ENCODE results near the gene SUSD2. TPM values are rescaled to one million over a fixed set of nuclear protein-coding genes. Genes with fewer than 3 reads are reported as not detected.
"Not testable (repeated sequence)": the region's sequence is repeated elsewhere in the genome, so short reads cannot be mapped to it uniquely, and the experiment has no call there.

Gene SUSD2
- polyA plus RNA-seq: 1 to 10 TPM in 1 of 2 donors, under 1 TPM in 1; 0.73 to 1.4 TPM

DNA sequence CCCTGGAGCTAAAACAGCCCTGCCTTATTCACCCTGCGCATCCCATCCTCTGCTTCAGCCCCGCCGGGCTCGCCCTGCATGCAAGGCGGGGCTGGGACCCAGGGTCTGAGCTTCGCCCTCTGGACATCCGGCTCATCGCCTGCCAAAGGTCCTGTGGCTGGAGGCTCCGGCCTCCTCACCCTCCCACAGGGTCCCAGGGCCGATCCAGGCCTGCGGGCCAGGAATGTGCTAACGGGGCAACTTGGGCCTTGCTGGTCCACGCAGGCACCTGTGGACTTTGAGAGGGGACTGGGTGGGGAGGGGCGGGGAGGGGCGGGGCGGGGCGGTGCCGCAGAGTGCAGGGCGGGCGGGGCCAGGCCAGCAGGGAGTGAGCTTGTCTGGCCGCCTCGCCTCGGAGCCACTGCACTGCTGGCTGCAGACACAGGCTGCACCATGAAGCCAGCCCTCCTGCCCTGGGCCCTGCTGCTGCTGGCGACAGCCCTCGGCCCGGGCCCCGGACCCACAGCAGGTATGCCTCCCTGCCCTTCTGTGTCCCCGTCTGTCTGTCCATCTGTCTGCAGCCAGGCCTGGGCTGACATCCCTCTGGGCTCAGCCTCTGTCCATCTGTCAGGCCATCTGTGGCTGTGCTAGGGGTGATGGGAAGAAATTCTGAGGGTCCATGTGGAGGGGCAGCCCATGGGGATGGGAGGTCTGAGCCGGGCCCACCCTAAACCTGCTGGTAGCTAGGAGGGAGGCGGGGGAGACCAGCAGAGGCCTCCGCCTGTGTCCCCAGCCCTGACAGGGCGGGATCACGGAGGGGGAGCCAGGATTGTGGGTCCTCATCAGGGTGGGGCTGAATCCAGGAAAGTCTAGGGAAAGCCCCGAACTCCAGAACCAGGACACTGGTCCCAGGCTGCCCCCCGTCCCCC is at the start of gene SUSD2:
Gene SUSD2, plus strand, starts transcription at position 400 of the 908 bp plus-strand sequence. Its CDS starts 33 bp downstream, at position 433.
- Histone ChIP-seq H3K9me3 (ENCODE audit: control insufficient read depth in 2 of 2, insufficient read depth in 1 of 2, low read depth in 1 of 2, low read length in 1 of 2) (no peaks in the 10 kb centered on the region), H3K27ac (ENCODE audit: low read depth in 2 of 2, low read length in 1 of 2) (peak within 1 kb of the TSS in 1 of 2 donors; percentile 27), H3K4me3 (ENCODE audit: low read depth in 1 of 2, low read length in 2 of 2) (no peak within 1 kb of the TSS), H3K36me3 (ENCODE audit: control insufficient read depth in 2 of 2, insufficient read depth in 2 of 2, low read length in 1 of 2) (peaks cover 0 to 14% of the 10 kb centered on the region in 2 donors), H3K4me1 (ENCODE audit: control insufficient read depth in 2 of 2, insufficient read depth in 2 of 2, low read length in 1 of 2) (peaks cover 7 to 15% of the 10 kb centered on the region in 2 donors), H3K27me3 (ENCODE audit: control insufficient read depth in 1 of 2, insufficient read depth in 2 of 2, low read length in 2 of 2) (no peaks in the 10 kb centered on the region)
- 48 to 54% methylated on average over 34 to 35 of the region's 35 CpGs for WGBS, 2 donors

DNA sequence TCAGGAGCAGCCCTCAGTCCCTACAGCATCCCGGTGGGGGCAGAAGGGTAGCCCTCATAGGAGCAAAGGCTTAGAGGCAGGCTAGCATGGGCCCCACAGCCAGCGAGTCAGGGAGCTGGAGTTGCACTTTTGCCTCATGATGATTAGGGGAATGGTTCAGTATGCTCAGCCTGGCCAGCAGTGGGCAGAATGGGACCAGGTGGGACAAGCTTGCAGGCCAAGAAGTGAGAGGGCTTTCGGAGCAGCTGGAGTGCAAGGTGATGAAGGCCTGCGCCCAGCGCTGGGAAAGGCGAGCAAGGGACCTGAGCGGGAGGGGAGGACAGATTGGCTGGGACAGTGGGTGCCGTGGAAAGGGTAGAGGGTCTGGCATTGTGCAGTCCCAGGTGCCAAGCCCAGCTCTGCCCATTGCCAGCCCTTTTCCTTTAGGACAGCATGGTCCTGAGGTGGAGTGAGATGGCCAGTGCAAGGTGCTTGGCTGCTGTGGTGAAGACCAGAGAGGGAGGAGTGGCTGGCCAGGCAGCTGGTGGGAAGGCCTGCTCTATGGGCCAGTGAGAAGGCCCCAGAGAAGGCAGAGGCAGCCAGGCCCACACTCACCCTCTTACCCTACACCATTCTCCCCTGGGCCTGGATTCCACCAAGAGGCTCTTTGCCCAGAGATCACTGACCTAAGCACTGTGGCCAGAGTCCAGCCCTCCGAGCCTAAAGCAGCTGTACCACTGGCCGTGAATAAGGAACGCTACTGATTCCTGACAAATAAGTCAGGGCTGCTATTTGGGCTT is 47.9 kb upstream of the SUSD2 start:
- peaks cover 0 to 24% of the 10 kb centered on the region in 2 donors for H3K36me3 ChIP-seq (ENCODE audit: control insufficient read depth in 2 of 2, insufficient read depth in 2 of 2, low read length in 1 of 2)

GRCh38 chr22:24134090-24134846 is 47.0 kb upstream of the SUSD2 start:
- H3K4me3 ChIP-seq (ENCODE audit: low read depth in 1 of 2, low read length in 2 of 2): no peak overlapping the region
- H3K4me1 ChIP-seq (ENCODE audit: control insufficient read depth in 2 of 2, insufficient read depth in 2 of 2, low read length in 1 of 2): no peaks in the 10 kb centered on the region
- 79 to 82% methylated on average over 22 of the region's 22 CpGs for WGBS, 2 donors
- peaks cover 0 to 16% of the 10 kb centered on the region in 2 donors for H3K36me3 ChIP-seq (ENCODE audit: control insufficient read depth in 2 of 2, insufficient read depth in 2 of 2, low read length in 1 of 2)
- H3K27ac ChIP-seq (ENCODE audit: low read depth in 2 of 2, low read length in 1 of 2): no peak overlapping the region
- H3K9me3 ChIP-seq (ENCODE audit: control insufficient read depth in 2 of 2, insufficient read depth in 1 of 2, low read depth in 1 of 2, low read length in 1 of 2): no peaks in the 10 kb centered on the region
- no peaks in the 10 kb centered on the region for H3K27me3 ChIP-seq (ENCODE audit: control insufficient read depth in 1 of 2, insufficient read depth in 2 of 2, low read length in 2 of 2)

More for the DNA sequence above, 47.9 kb upstream of the SUSD2 start:
- Histone ChIP-seq H3K4me3 (ENCODE audit: low read depth in 1 of 2, low read length in 2 of 2) (no peak overlapping the region), H3K4me1 (ENCODE audit: control insufficient read depth in 2 of 2, insufficient read depth in 2 of 2, low read length in 1 of 2) (no peaks in the 10 kb centered on the region), H3K9me3 (ENCODE audit: control insufficient read depth in 2 of 2, insufficient read depth in 1 of 2, low read depth in 1 of 2, low read length in 1 of 2) (no peaks in the 10 kb centered on the region), H3K27ac (ENCODE audit: low read depth in 2 of 2, low read length in 1 of 2) (no peak overlapping the region), H3K27me3 (ENCODE audit: control insufficient read depth in 1 of 2, insufficient read depth in 2 of 2, low read length in 2 of 2) (no peaks in the 10 kb centered on the region)
- WGBS, 2 donors: 89 to 93% methylated on average over 11 of the region's 11 CpGs

DNA sequence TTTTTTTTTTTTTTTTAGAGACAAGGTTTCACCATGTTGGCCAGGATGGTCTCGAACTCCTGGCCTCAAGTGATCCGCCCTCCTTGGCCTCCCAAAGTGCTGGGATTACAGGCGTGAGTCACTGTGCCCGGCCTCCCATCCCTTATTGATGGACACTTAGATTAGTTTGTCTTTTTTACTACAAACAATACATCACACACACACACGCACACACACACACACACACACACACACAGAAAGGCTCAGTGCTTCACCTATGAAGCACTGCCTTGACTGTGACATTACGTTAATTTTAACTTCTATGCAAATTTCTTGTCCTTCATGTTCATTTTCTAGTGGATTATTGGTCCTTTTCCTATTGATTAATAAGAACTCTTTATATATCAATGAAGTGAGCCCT is 44.8 kb upstream of the SUSD2 start:
- H3K27ac ChIP-seq (ENCODE audit: low read depth in 2 of 2, low read length in 1 of 2); H3K27me3 ChIP-seq (ENCODE audit: control insufficient read depth in 1 of 2, insufficient read depth in 2 of 2, low read length in 2 of 2); H3K4me3 ChIP-seq (ENCODE audit: low read depth in 1 of 2, low read length in 2 of 2); H3K4me1 ChIP-seq (ENCODE audit: control insufficient read depth in 2 of 2, insufficient read depth in 2 of 2, low read length in 1 of 2); H3K9me3 ChIP-seq (ENCODE audit: control insufficient read depth in 2 of 2, insufficient read depth in 1 of 2, low read depth in 1 of 2, low read length in 1 of 2): not testable (repeated sequence)
- WGBS, 2 donors: 91 to 92% methylated on average over 6 of the region's 6 CpGs
- H3K36me3 ChIP-seq (ENCODE audit: control insufficient read depth in 2 of 2, insufficient read depth in 2 of 2, low read length in 1 of 2): peaks cover 0 to 17% of the 10 kb centered on the region in 2 donors

- H3K27me3 ChIP-seq (ENCODE audit: control insufficient read depth in 1 of 2, insufficient read depth in 2 of 2, low read length in 2 of 2): no peaks in the 10 kb centered on the region
- peaks cover 5 to 9% of the 10 kb centered on the region in 2 donors for H3K4me1 ChIP-seq (ENCODE audit: control insufficient read depth in 2 of 2, insufficient read depth in 2 of 2, low read length in 1 of 2)
- no peaks in the 10 kb centered on the region for H3K9me3 ChIP-seq (ENCODE audit: control insufficient read depth in 2 of 2, insufficient read depth in 1 of 2, low read depth in 1 of 2, low read length in 1 of 2)
- WGBS, 2 donors: 44 to 55% methylated on average over 2 of the region's 2 CpGs
- H3K36me3 ChIP-seq (ENCODE audit: control insufficient read depth in 2 of 2, insufficient read depth in 2 of 2, low read length in 1 of 2): peaks cover 0 to 19% of the 10 kb centered on the region in 2 donors
- peak overlapping the region in 1 of 2 donors; percentile 0 for H3K27ac ChIP-seq (ENCODE audit: low read depth in 2 of 2, low read length in 1 of 2)
- H3K4me3 ChIP-seq (ENCODE audit: low read depth in 1 of 2, low read length in 2 of 2): no peak overlapping the region
Measured at GRCh38 chr22:24137595-24137994, 43.7 kb upstream of the SUSD2 start.

DNA sequence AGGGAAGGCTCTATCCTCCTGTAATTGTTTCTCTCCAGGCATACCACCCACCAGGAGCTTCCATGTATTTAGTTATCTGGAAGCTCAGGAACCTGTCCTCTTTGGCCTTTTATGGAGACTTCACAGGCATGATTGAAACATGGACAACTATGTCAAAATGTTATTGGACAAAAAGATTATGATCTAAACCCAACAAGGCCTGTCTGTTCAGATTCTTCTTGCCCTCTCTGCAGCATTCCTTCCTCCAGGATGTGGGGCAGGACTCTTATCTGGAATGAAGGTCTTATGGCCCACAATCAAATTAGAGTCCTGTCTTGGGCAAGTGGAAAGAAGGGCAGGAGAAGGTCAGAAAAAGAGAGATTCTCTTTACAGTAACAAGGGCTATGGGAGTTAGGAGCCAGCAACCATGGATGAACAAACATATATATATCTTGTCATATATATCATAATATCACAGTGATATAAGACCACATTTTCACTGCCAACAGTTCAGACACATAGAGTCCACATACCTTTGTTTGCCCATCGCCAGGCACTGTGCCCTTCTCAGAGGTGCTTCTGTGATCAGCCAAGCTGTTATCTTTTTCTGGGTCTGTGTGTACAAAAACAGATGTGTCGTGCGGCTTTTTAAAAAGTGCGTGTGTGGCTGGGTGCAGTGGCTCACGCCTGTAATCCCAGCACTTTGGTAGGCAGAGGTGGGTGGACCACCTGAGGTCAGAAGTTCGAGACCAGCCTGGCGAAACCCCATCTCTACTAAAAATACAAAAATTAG is 42.5 kb upstream of the SUSD2 start:
- 92 to 97% methylated on average over 7 of the region's 7 CpGs for WGBS, 2 donors
- Histone ChIP-seq H3K36me3 (ENCODE audit: control insufficient read depth in 2 of 2, insufficient read depth in 2 of 2, low read length in 1 of 2) (peaks cover 0 to 16% of the 10 kb centered on the region in 2 donors), H3K27me3 (ENCODE audit: control insufficient read depth in 1 of 2, insufficient read depth in 2 of 2, low read length in 2 of 2) (no peaks in the 10 kb centered on the region), H3K9me3 (ENCODE audit: control insufficient read depth in 2 of 2, insufficient read depth in 1 of 2, low read depth in 1 of 2, low read length in 1 of 2) (no peaks in the 10 kb centered on the region), H3K27ac (ENCODE audit: low read depth in 2 of 2, low read length in 1 of 2) (no peak overlapping the region), H3K4me3 (ENCODE audit: low read depth in 1 of 2, low read length in 2 of 2) (no peak overlapping the region), H3K4me1 (ENCODE audit: control insufficient read depth in 2 of 2, insufficient read depth in 2 of 2, low read length in 1 of 2) (peaks cover 5 to 9% of the 10 kb centered on the region in 2 donors)

DNA sequence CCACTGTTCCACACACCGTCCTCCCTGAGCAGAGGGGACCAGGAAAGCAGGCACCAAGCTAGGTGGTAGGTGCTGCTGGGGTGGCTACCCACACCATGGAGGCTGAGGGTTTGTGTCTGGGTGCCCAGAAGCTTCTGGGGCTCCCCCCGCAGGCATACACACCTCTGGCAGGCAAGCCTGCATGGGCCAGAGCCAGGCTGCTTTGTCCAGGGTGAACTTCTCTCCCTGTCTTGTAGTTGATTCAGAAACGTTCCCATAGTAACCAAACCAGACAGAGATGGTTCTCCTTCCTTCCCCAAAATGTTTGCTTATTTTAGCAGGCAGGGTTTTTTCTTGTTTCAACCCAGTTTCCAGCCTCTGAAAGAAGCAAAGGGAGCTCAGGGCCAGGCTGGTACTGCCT is 40.9 kb upstream of the SUSD2 start:
- Histone ChIP-seq H3K36me3 (ENCODE audit: control insufficient read depth in 2 of 2, insufficient read depth in 2 of 2, low read length in 1 of 2) (peaks cover 0 to 11% of the 10 kb centered on the region in 2 donors), H3K4me3 (ENCODE audit: low read depth in 1 of 2, low read length in 2 of 2) (no peak overlapping the region), H3K4me1 (ENCODE audit: control insufficient read depth in 2 of 2, insufficient read depth in 2 of 2, low read length in 1 of 2) (peaks cover 5 to 10% of the 10 kb centered on the region in 2 donors), H3K9me3 (ENCODE audit: control insufficient read depth in 2 of 2, insufficient read depth in 1 of 2, low read depth in 1 of 2, low read length in 1 of 2) (no peaks in the 10 kb centered on the region), H3K27me3 (ENCODE audit: control insufficient read depth in 1 of 2, insufficient read depth in 2 of 2, low read length in 2 of 2) (no peaks in the 10 kb centered on the region), H3K27ac (ENCODE audit: low read depth in 2 of 2, low read length in 1 of 2) (peak overlapping the region in 1 of 2 donors; percentile 16)
- WGBS, 2 donors: 59 to 69% methylated on average over 3 of the region's 3 CpGs

GRCh38 chr22:24141586-24141985 is 39.7 kb upstream of the SUSD2 start:
- WGBS, 2 donors: 76 to 79% methylated on average over 2 of the region's 2 CpGs
- H3K27me3 ChIP-seq (ENCODE audit: control insufficient read depth in 1 of 2, insufficient read depth in 2 of 2, low read length in 2 of 2): no peaks in the 10 kb centered on the region
- H3K36me3 ChIP-seq (ENCODE audit: control insufficient read depth in 2 of 2, insufficient read depth in 2 of 2, low read length in 1 of 2): peaks cover 0 to 11% of the 10 kb centered on the region in 2 donors
- no peaks in the 10 kb centered on the region for H3K9me3 ChIP-seq (ENCODE audit: control insufficient read depth in 2 of 2, insufficient read depth in 1 of 2, low read depth in 1 of 2, low read length in 1 of 2)
- H3K27ac ChIP-seq (ENCODE audit: low read depth in 2 of 2, low read length in 1 of 2): no peak overlapping the region
- H3K4me1 ChIP-seq (ENCODE audit: control insufficient read depth in 2 of 2, insufficient read depth in 2 of 2, low read length in 1 of 2): peaks cover 5 to 16% of the 10 kb centered on the region in 2 donors
- no peak overlapping the region for H3K4me3 ChIP-seq (ENCODE audit: low read depth in 1 of 2, low read length in 2 of 2)
